GM18520 (cell line): ENCODE measurements around the gene TMEM63C.

ENCODE experiments used
- ATAC-seq: cut with Tn5 transposase; IDR thresholded peaks from one replicate; pipeline ENCODE4 v1.9.1; 2021; ENCODE audit not compliant: unreplicated experiment

Gene TMEM63C

DNA sequence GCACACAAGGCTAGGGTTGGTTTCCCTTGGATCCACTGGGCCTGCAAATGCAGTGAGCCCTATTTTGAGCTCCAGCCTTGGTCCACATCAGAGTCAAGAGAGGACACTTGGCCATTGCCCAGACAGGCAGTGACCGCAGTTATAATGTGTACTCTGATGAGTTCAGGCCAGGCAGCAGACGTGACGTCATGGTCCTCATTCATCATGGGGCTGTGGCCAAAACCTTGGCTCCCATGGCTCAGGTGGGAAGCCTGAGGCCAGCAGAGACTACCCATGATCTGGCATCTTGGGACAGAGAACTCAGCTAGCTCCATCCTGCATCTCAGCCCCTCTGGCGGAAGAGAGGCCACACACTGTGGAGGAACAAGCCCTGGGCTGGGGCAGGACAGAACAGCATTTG, 16.4 kb downstream of the TMEM63C start:
- ATAC-seq: no peak

DNA sequence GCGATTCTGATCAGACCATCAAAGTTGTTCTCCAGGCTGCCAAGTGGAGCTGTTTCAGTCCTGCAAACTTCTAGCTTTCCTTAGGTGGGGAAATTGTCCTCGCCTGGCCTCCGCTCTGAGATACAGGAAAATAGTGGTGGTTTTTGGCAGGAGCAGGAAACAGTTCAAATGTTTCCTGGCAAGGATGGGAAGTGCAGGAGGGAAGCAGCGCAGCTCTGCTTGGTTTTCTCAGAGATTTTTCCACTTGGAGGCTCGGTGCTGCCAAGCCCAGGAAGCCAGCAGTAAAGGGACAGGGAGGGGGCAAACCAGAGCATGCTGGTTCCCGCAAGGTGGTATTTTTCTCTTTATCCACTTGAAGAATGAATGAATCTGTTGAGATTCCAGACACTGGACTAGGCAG, 17.0 kb downstream of the TMEM63C start:
- ATAC-seq: no peak

DNA sequence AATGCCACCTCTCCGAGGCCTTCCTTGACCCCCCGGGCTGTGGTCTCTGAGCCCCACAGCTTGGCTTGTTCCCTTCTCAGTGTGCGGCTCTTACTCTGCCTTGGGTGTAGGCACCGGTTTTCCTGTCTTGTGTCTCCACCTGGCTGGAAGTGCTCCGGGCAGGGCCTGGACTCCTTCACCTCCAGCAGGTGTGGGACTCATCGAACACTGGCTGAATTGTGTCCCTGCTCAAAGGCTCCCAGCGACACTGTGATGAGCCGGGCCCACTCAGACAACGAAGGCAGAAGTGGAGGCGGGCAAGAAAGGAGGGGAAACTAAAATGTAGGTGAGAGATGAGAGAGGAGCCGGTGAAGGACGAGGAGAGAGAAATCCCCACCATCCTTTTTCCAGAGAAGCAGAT, 18.0 kb downstream of the TMEM63C start:
- ATAC-seq: no peak

DNA sequence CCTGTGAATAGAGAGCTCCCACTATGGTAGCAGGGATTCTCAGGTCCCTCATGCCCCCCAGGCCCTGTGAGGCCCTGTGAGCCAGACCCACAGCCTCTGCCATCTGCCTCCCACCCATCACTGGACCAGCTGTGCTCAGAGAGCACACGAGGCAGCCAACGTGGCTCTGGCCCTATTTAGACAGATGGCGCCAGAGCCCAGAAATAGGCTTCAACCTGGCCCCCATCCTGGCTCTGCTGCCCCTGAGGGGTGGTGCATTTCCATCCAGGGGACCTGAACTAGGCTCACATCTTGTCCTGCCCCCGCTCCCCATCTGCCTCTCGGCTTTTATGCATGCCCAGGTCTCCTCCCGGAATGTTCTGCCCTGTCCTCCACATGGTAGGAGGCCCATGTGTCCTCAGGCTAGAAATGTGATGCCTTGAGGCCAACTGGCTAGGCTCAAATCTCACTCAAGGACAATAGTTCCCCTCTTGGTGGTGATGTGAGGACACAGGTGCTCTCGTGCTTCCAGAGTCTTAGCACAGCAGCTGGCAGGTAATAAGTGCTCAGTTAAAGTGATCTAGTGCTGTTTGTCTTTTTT, 18.9 kb downstream of the TMEM63C start:
- no peak for ATAC-seq

DNA sequence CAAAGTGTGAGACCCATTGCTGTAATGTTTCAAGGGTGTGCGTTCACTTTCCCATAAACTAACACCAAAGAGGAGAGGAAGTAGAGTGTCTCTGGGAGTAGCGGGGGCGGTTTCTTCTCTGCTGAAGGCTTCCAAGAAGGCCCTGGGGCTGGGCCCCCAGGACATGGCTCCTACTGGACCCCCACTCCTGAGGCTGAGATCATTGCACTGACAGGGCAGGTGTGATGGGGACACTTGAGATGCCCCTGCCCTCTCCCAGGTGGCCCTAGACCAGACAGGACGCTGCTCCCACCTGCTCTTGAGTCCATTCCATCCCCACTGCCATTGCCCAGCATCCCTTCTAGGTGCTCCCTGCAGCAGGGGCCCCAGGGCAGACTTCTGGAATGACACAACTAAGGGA, 20.1 kb downstream of the TMEM63C start:
- no peak for ATAC-seq

DNA sequence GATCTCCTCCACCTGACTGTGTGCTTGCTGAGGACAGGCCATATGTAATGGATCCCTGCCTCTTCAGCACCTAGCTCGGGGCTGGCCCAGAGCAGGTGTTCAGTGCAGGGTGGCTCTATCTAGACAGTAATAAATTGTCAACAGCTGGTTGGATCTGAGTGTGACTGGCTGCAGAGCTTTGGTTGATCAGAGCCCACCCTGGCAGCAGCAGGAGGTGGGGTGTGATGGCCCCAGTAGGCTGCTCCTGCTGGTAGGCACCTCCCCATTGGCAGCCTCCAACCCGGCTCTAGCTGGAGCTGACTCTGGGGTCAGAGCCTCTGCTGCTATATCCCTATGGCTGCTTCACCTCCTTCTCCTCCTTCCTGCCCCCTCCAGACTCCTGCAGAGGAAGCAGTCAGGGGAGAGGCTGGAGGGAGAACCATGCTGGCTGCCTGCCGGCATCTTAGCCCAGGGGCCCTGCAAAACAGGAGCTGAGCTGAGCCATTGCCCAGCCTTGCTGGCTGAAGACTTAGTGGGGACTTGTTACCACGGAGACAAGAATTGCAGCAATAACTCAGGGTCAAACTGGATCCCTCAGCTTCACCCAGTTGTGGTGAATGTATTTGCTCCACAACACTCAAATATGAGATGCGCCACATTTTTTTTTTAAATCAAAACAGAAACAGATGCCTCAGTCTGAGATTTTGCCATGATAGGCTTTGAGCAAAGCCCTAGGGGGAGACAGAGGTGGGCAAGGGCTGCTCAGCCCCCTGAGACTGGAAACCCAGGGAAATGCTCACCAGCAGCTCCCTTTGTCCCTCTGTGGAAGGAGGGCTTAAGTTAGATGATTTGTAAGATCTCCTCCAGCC, 22.2 kb downstream of the TMEM63C start:
- ATAC-seq: no peak

DNA sequence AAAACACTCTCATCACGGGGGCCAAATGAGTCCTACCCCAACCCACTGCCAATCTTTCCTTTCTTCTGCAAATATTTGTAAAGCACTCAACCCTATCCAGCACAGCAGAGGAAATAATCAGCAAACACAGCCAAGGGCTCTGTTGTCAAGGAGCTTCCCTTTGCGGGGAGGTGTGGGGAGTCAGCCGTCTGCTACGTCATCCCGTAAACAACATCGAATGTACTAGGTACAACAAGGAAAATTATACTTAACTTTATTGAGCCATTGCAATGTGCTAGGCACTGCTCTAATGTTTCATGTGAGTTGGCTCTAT, 22.8 kb downstream of the TMEM63C start:
- ATAC-seq: no peak

DNA sequence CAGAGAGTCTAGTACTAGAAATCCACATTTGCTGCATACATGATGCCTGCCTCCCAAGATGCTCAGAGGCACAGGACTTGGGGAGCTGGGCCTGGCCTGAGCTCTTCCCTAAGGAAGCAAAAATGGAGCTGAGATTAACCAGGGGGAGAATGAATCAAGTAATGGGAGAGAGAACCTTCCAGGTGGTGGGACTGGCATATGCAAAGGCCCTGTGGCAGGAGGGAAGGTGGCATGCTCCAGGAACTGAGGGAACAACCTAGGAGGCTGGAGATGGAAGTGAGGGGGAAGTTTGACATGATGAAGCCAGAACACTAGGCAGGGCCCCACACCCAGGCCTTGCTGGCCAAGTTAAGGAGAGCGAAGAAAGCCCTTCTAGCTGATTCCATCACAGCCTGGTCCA, 23.3 kb downstream of the TMEM63C start:
- no peak for ATAC-seq

DNA sequence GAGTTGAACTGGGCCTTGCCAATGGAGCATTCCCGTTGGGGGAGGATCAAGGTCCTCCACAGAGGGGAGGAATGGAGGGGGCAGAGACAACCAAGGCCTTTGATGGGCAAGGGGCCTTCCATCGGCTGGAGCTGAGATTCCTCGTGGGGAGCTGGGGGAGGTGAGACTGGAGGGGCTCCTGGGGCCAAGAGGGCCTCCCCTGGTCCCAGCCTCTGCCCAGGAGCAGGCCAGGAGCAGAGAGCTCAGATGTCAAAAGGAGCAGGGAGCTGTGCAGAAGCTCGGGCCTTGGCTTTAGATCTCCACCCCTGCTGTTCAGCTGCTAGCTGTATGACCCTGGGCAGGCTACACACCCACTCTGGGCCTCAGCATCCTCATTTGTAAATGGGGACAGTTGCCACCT, 24.0 kb downstream of the TMEM63C start:
- no peak for ATAC-seq

DNA sequence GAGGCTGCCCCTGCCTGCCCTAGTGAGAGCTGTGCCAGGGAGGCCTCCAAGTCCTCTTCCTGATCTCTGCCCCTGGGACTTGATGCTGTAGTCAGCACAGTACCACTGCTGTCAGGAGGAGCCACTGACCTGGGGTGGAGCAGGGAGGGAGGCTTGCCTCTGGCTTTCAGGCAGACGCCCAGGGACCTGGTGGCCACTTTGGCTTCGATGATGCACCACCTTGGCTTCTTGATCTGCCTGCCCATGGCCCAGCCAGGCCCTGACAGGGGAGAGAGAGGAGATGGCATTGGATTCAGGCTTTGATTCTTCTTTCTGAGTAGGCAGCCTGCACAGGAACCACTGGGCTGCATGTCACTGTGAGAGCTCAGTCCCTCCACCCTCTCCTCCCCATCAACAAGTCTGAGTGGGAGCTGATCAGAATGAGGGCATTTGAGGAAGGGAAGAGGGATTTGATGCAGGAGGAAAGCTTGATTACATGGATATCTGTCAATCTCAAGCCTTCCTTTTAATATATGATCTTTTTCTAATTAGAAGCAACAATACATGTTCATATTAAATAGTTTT, 24.7 kb downstream of the TMEM63C start:
- no peak for ATAC-seq

DNA sequence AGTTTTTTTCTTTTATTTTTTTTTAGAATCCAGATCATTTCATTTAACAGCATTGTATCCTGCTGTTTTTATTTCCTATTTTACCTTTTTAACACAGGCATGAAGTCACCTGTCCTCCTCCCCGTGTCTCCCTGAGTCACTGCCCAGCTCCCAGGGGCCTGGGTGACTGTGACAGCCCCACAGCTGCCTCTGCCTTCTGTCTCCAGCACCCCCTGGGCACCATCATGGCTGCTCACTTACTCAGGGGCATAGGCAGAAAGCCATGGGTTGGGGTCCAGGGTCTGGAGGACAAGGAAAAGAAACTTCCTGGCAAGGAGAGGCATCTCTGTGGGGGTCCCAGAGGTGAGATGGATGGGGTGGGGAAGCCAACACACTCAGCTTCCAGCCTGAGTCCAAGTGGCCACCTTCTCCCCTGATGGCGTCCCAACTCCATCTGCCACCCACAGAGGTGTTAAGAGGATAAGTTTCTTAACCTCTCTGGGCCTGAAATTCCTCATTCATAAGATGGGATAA, 25.3 kb downstream of the TMEM63C start:
- no peak for ATAC-seq

DNA sequence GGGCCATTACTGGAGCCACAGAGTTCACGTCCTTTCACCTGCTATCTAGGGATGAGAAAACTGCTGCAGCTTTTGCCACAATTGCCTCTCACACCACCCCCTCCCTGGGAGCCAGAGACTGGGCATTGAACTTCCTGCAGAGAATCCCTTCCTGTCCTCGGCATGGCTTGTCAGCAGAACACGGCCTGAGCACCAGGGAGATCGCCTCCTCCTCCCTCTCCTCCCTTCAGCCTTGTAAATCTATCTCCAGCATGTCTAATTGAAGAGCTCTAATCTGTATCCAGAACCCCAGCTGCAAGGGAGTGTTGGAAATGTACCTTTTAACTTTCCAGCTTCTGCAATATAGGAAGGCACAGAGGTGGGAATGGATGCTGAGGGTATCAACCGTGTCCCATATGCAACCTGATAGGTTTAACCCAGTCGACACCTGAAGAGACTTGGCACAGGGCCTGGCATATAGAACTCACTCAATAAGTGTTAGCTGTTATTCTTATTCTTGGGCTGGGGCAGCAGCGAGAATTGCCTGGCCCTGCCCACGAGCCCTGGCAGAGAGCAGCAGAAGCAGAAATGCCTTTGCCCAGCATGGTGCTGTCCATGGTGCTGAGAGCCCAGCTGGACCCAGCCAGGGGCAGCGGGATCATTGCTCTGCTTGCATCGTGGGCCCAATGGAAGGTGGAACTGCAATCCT, 26.8 kb downstream of the TMEM63C start:
- ATAC-seq: no peak

DNA sequence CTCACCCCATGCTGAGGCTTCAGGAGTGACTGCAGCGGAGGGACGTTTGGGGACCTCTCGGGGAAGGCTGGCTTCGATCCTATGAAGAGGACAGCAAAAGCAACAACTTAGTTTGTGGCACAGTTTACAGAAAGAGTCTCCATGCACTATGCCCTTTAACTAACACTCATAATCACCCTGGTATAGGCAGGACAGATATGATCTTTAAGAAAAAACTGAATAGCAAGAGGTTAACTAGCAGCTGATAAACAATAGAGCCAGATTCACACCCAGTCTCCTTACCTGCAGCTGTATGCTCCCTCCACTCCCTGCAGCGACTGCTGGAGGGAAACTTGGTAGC, 27.4 kb downstream of the TMEM63C start:
- ATAC-seq: no peak

DNA sequence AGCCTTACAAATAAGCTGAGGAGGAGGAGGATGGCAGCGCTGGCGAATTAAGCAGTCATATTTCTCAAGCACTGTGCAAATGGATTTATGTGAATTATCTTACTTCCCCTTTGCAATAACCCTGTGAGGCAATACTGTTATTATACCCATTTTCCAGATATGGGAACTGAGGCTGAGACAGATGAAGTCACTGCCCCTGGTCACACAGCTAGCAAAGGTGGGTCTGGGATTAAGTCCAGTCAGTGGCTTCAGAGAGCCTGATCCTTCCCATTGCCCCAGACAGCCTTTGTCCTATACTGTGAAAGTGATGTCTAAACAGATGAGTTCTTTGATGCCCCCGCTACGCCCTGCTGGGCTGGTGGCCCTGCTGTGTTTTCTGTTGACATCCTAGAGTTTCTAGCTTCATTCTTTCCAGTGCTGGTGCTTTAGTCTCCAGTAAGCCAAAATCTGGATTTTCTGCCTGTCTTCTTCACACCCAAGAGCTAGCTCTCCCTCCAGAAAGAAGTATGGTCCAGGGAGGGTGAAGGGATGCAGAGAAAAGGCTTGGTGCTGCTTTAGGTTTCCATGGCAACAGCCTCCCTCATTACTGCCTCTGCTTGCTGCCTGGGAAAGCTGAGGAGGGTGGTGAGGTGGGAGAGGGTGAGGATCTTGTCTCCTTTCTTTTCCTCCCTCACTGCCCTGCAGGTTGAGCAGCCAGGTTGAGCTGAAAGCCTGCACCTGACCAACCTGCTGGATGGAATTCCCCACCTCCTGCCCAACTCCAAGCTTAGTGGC, 30.7 kb downstream of the TMEM63C start:
- ATAC-seq: no peak

DNA sequence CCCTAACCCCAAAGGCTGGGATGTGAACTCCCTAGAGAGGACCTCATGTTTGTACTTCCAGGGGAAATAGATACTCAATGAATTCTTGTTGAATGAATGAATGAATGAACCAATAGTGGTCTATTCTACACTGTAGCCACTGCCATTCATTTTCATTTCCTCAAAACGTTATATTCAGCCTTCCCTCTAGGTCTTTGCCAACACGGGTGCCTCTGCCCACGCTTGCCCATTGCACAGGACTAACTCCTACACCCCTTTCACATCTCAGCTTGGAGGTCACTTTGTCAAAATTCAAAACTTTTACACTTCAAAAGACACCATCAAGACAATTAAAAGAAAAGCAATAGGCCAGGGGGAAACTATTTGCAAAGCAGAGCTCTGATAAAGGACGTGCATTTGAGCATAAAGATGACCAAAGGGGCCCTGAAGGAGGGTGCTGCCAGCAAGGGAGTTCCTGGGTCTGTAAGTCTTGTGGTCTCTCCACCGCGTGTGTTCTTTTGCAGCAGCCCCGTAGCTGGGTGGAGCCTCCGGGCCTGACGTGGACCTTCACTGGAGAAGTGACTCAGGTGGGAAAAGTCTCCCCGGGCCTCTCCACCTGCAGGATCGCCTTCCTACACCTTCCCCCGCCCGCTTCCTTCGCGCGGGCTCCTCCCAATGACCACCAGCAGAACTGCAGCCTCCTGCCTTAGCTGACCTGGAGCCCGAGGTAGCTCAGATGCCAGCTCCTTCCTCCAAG, 31.5 kb downstream of the TMEM63C start:
- ATAC-seq: no peak

DNA sequence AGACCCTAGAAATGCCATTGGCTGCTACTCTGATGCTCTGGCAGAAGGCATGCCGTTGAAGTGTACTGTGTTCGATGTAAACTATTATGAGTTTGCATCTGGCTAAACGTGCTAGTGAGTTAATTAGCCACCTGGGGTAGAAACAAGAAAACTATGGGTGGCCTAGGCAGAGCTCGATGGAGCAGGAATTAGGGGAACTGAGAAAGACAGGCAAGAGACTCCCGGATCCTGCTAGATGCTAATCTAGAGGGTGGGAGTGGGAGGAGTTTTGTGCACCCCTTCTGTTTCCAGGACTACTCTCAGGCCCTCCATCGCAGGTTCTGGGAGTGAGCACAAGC, 32.0 kb downstream of the TMEM63C start:
- ATAC-seq: no peak

DNA sequence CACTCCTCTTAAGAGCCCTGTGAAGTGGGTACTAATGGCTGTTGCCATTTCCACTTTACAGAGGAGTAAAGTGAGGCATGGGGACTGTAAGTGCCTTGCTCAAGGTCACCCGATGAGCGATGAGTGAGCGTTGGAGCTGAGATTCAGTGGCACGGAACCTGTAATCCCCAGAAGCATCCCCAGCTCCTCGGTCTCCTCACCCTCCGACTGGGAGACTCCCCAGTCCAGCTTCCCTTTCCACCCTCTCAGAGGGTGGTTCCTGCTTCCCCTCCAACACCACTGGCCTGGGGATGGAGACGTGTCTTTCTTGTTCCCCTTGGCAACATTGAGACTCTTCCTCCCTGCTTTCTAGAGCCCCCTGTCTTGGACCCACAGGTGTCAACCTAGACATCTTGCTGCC, 32.6 kb downstream of the TMEM63C start:
- no peak for ATAC-seq

DNA sequence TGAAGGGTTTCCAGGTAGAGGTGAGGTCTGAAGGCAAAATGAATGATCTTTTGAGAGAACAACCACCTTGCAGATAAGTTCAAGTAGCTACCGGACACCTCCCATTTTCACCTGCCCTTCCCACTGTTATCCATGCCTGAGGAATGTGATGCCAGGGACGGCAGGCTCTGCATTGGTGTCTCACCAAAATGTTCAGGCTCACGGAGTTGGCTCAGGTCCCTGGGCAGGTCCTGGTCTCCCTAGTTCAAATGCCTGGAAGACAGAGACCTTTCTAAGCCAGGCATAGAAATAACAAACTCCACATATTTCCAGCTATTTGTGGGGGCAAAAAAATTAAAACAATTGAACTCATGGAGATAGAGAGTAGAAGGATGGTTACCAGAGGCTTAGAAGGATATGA, 36.0 kb downstream of the TMEM63C start:
- ATAC-seq: no peak

DNA sequence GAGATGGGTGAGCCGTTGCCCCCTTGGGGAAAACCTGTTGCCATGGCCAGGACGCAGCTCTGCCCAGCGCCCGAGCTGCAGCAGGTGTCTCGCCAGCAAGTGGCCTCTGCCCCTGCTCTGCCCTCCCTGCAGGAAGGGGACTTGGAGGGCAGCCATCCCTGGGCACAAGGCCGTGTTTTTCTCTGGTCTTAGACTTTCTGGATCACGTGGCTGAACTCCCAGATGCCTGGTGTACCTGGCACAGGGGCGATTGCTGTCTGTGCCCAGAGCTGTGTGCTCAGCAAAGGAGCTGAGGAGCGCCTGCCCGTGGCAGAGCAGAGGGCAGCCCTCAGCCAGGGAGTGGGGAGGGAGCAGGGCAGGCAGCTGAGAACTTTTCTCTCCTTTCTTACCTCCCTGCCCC, 38.0 kb downstream of the TMEM63C start:
- no peak for ATAC-seq

DNA sequence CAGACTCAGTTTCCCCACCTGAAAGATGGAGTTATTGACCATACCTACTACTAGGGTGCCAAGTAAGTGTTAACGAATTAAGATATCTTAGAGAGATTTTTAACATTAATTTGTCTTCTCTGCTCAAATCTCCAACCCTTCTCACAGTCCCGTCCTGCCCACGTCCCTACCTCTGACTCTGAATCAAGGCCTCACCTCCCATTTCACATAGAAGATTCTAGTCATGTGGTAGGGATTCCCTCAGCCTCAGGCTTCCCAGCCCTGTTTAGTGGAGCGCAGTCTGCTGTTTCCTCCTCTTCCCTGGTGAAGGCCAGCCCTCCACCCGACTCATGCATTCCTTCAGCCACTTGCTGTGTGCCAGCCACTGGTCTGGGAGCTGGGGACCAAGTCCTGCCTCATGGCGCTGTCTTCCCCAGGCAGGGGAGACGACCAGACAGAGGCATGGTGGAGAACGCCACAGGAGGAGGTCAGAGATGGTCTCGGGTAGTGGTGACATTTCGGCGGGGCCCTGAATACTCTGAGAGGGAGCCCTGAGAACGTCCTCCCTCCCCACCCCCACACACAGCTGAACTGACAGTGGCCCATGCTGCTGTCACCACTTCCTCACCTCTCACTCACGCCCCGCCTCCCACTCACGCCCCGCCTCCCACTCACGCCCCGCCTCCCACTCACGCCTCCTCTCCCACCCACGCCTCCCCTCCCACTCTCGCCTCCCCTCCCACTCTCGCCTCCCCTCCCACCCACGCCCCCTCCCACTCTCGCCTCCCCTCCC, 38.8 kb downstream of the TMEM63C start:
- no peak for ATAC-seq
